ENCODE measurements around the gene ARHGAP15.

Gene ARHGAP15

GRCh38 chr2:143802871-143803650 lies 673.8 kb downstream of the ARHGAP15 start:
- DNase-seq, result no peak

DNA sequence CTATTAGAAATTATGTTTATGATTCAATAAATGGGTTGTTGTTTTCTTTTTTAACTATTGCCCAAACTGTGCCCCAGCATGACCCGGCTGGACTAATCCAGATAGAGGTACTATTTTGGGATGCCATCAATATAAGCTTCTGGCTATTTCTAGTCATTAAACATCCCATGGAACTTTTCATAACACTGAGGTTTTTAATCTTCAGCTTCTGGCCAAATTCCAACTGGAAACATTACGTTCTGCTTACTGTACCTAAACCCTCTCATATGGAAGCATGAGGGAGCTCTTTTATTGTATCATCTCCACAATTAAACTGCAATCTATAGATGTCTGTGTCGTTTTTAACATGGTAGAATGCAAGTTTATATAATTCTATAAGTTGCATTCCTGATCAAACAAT lies 674.7 kb downstream of the ARHGAP15 start:
- DNase-seq, result no peak

DNA sequence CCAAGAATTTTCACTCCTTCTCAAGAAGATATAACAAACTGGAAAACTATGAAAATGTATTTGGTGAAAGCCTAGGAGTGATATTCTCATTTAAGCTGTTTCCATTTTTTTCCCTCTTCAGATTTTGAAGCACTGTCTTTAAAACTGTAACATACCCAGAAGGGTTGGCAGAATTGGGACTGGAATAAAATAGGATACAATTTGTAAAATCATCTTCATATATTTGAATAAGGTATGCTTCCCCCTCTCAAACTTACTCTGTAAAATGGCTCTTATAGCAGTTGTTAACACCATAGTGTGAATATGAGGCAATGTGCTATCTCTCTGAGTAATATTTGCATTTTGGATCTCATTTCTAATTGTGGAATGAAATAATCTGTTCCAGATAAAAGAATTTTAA lies 676.4 kb downstream of the ARHGAP15 start:
- DNase-seq, result no peak

DNA sequence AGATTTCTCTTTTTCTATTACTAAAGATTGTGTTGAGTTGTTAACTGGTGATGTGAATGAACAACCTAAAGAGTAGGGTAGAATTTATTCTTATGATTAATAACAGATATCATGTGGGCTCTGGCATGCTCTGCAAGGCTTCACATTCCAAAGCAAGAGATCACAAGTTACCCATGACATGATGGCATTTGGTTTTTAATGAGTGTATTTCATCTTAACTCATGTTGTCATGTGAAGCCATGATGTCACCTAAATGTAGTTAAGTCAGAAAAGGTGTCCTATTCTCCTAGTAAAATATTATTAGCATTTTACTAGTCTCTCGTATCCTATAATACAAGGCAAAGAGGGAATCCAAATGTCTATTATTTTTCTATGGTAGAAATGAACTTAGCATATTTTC lies 678.0 kb downstream of the ARHGAP15 start:
- no peak for DNase-seq

GRCh38 chr2:143807671-143808070 lies 678.5 kb downstream of the ARHGAP15 start:
- no peak for DNase-seq

DNA sequence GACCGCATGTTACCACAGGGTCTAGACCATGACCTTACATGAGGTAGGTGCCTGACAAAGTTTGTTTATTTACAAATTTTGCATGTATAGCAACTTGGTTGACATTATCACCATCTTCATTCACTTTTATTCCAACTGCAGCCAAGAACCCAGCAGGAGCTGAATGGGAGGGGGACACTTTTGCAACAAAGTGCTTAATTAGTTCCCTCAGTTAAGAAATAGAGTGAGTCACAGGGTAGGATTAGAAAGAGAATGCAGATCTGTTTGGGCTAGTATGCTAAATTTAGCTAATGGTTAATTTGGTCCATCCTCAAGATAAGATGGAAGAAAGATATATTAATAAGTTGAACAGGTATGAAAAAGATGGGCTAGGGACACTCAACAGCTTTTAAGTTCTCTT lies 678.9 kb downstream of the ARHGAP15 start:
- DNase-seq, result no peak

DNA sequence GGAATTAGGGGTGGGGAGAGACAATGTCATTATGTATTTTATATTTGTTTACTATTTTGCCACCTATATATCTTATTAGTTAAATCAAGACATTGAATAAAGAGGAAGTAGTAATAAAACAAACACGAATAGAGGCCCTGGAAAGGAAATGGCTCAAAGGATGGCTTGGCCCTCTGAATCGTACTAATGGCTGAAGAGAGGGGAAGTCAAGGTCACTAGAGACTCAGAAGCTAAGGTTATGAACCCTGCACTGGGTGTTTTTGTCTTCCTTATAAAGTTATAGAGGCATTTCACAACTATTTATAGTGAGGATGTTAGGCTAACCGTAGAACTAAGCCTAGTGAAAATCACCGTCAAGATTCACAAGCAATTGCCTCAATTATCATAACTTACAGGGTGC lies 685.9 kb downstream of the ARHGAP15 start:
- DNase-seq, result no peak

- DNase-seq, result peak in 1 of 3 experiments; percentile 9
Measured at GRCh38 chr2:143816916-143817315, 687.7 kb downstream of the ARHGAP15 start.

Measured in NCI-H1417 (cell line).